Gastrocnemius medialis (tissue), 4 donors: Measurements from ENCODE around the gene WNK4.

Experiments
- POLR2A ChIP-seq, 2 donors: fragments of 450-650 bp; IDR thresholded peaks; one replicate each; pipeline ENCODE4 v1.6.1; 2017; ENCODE audit warnings: antibody characterized with exemption in 2 of 2, mild to moderate bottlenecking in 2 of 2, moderate library complexity in 2 of 2
- TF ChIP-seq, protein P1 (sequence below), 5 experiments: fragments of 450-650 bp in 3 of 5; fragments of 200-600 bp in 2 of 5; sonication (generic) in 2 of 5; IDR thresholded peaks in 4 of 5; conservative IDR thresholded peaks in 1 of 5; 1 replicate in 4 of 5; 2 replicates in 1 of 5; pipeline ENCODE4 v1.5.1; 2016 to 2019; ENCODE audit warnings: antibody characterized with exemption in 5 of 5, mild to moderate bottlenecking in 3 of 5, moderate library complexity in 3 of 5

DNA sequence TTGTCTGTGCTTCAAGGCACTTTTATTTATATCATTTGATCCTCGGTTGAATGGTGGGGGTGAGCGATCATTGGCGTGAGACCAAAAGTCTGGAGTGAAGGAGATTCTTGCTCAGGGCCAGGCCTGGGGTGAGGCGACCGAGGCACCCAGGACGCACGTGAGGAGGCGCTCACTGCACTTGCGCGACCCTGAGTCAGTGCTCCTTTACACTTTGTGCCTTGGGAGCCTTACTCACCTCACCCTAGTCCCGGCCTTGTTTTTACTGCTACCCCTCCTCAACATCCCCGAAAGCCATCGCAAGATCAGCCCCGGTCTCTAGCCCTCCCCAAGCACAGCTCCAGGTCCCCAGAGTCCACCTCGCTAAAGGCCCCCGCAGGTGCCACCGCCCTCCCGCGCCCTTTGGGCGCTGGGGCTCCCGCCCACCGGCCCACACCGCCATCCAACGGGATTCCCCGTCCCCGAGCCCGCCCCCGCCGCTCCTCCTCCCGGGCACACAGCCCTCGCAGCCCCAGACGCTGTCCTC lies 36.1 kb upstream of the WNK4 start:
- TF ChIP-seq, protein P1, sequence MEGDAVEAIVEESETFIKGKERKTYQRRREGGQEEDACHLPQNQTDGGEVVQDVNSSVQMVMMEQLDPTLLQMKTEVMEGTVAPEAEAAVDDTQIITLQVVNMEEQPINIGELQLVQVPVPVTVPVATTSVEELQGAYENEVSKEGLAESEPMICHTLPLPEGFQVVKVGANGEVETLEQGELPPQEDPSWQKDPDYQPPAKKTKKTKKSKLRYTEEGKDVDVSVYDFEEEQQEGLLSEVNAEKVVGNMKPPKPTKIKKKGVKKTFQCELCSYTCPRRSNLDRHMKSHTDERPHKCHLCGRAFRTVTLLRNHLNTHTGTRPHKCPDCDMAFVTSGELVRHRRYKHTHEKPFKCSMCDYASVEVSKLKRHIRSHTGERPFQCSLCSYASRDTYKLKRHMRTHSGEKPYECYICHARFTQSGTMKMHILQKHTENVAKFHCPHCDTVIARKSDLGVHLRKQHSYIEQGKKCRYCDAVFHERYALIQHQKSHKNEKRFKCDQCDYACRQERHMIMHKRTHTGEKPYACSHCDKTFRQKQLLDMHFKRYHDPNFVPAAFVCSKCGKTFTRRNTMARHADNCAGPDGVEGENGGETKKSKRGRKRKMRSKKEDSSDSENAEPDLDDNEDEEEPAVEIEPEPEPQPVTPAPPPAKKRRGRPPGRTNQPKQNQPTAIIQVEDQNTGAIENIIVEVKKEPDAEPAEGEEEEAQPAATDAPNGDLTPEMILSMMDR (IDR thresholded peaks at IDR 0.05 in 4 of 5, conservative IDR thresholded peaks at IDR 0.05 in 1 of 5): no peak
- no peak for TF ChIP-seq POLR2A (IDR thresholded peaks at IDR 0.05)
